ENCODE data around the gene LGALS14.

LGALS14 gene

GRCh38 chr19:39677961-39678889 is 26.1 kb upstream of the LGALS14 start (continued):
- no peak for TF ChIP-seq PRDM2 (tag by site-specific recombination; IDR thresholded peaks at IDR 0.05; ENCODE audit: borderline replicate concordance)
- TF ChIP-seq YY2 (tag by site-specific recombination; IDR thresholded peaks at IDR 0.05): peak; percentile 69; the same call in 1 of the 2 replicates
- TF ChIP-seq ZBTB10 (tag by site-specific recombination; IDR thresholded peaks at IDR 0.05): 0 out of 2 replicates have a peak, but pooled peaks have one; percentile 43
- no peak for TF ChIP-seq ZNF174 (tag by site-specific recombination; IDR thresholded peaks at IDR 0.05)
- TF ChIP-seq ZNF398 (tag by site-specific recombination; IDR thresholded peaks at IDR 0.05): no peak
- no peak for TF ChIP-seq ZNF114 (tag by site-specific recombination; IDR thresholded peaks at IDR 0.05)
- no peak for TF ChIP-seq HOXC10 (CRISPR knock-in tag; IDR thresholded peaks at IDR 0.05)

- ChIA-PET POLR2A (no interaction called here), CTCF (interaction anchor here (0.6 to 3.2 kb wide), 2 partner anchors 10 to 165 kb away, joined by 4 to 13 read pairs; no protein-coding TSS in a partner anchor)
- Histone ChIP-seq H3K4me3 (ENCODE audit: low read depth, low read length) (no peak overlapping the region), H3K36me3 (ENCODE audit: control insufficient read depth in 2 of 2, insufficient read depth in 1 of 2, low read length in 2 of 2) (no peaks in the 10 kb centered on the region), H3K9me3 (ENCODE audit: control insufficient read depth, insufficient read depth, low read depth, low read length) (no peaks in the 10 kb centered on the region), H3K27ac (ENCODE audit: extremely low read depth, low read depth, low read length) (no peak overlapping the region), H3K4me1 (ENCODE audit: control insufficient read depth, insufficient read depth, low read length) (peaks cover 5% of the 10 kb centered on the region; the same call in 1 of the 2 replicates)
- TF ChIP-seq REST (tag by site-specific recombination; IDR thresholded peaks at IDR 0.05): no peak
- peak; percentile 36; the same call in 1 of the 2 replicates for TF ChIP-seq PRDM10 (tag by site-specific recombination; IDR thresholded peaks at IDR 0.05)
- TF ChIP-seq ZNF660 (tag by site-specific recombination; IDR thresholded peaks at IDR 0.05): peak; percentile 82
- peak; percentile 86 for TF ChIP-seq ZFHX2 (tag by site-specific recombination; conservative IDR thresholded peaks at IDR 0.05)
- no peak for TF ChIP-seq ZNF202 (tag by site-specific recombination; IDR thresholded peaks at IDR 0.05; ENCODE audit: borderline replicate concordance)
- peak; percentile 86 for TF ChIP-seq EGR2 (tag by site-specific recombination; IDR thresholded peaks at IDR 0.05; ENCODE audit: low read depth)
Measured at GRCh38 chr19:39679056-39679790, 25.1 kb upstream of the LGALS14 start.

Data from HEK293 (cell line).